Left renal cortex interstitium (tissue), 4 donors: ENCODE results near the gene TMC8. TPM values are rescaled to one million over a fixed set of nuclear protein-coding genes. Genes with fewer than 3 reads are reported as not detected.
"Not testable (repeated sequence)": the region's sequence is repeated elsewhere in the genome, so short reads cannot be mapped to it uniquely, and the experiment has no call there.

Experiments used
- DNase-seq, 4 donors: peaks; one replicate each; pipeline ENCODE4 v3.0.0-alpha.2; 2013; ENCODE audit warnings: low read depth in 4 of 4, low spot score in 2 of 4, missing footprints in 1 of 4
- polyA plus RNA-seq, 4 donors: library from polyadenylated mRNA; unstranded; fragments of 120-200 nt; gene quantifications; one replicate each; pipeline ENCODE4 v1.2.1, GENCODE V29; 2013; ENCODE audit not compliant: insufficient read length in 4 of 4

TMC8 gene
- polyA plus RNA-seq, 4 donors, result 1.3 to 3.1 (median 2.4) TPM

GRCh38 chr17:78133179-78133951, 2.8 kb downstream of the TMC8 start:
- DNase-seq, result no peak

GRCh38 chr17:78133971-78134898, 3.7 kb downstream of the TMC8 start:
- no peak for DNase-seq

GRCh38 chr17:78134899-78135385, 4.4 kb downstream of the TMC8 start:
- DNase-seq, result no peak

GRCh38 chr17:78135858-78136500, 5.4 kb downstream of the TMC8 start:
- DNase-seq, result no peak

- DNase-seq, result no peak
Measured at GRCh38 chr17:78137392-78138203, 7.0 kb downstream of the TMC8 start.

- DNase-seq, result no peak
Measured at GRCh38 chr17:78138204-78139060, 7.9 kb downstream of the TMC8 start.

- not testable (repeated sequence) for DNase-seq
Measured at GRCh38 chr17:78139861-78140168, 9.2 kb downstream of the TMC8 start.

GRCh38 chr17:78140169-78141051, 9.8 kb downstream of the TMC8 start:
- DNase-seq, result no peak

- DNase-seq, result no peak
Measured at GRCh38 chr17:78141437-78142118, 11.0 kb downstream of the TMC8 start.

GRCh38 chr17:78142119-78142861, 11.7 kb downstream of the TMC8 start:
- no peak for DNase-seq

GRCh38 chr17:78143214-78144146, 12.9 kb downstream of the TMC8 start:
- no peak for DNase-seq

- DNase-seq, result no peak
Measured at GRCh38 chr17:78144147-78144719, 13.7 kb downstream of the TMC8 start.

GRCh38 chr17:78144736-78145641, 14.4 kb downstream of the TMC8 start:
- no peak for DNase-seq

- no peak for DNase-seq
Measured at GRCh38 chr17:78146471-78146869, 15.9 kb downstream of the TMC8 start.

GRCh38 chr17:78146881-78147280, 16.3 kb downstream of the TMC8 start:
- DNase-seq, result no peak
